Measurements from ENCODE around the gene PKD2L2.

The PKD2L2 gene

DNA sequence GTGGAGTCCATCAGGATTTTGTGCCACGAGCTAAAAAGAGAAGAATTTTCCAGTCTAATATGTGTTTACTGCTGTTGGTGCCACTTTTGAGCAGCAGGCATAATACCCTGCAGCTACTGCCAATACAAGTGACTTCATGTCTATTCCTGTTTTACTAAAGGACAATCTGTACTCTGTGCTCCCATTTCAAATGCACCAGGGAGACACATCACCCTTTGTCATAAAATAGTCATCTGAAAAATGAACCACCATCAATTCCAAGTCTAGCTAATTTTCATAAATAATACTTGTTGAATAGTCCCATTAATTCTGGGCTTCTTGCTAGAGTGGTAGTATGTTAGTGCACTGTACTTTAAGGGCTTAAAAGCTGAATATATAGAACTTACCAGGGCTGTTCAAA lies 8.9 kb upstream of the PKD2L2 start:
- DNase-seq (ENCODE audit: low read depth), result no peak

GRCh38 chr5:137887831-137888230 lies 1.4 kb upstream of the PKD2L2 start:
- no peak for DNase-seq (ENCODE audit: low read depth)
- no peak overlapping the region for H3K4me3 ChIP-seq (ENCODE audit: low read depth, low read length)

More for the DNA sequence above, 8.9 kb upstream of the PKD2L2 start:
- no peak overlapping the region for H3K4me3 ChIP-seq (ENCODE audit: low read depth, low read length)

DNA sequence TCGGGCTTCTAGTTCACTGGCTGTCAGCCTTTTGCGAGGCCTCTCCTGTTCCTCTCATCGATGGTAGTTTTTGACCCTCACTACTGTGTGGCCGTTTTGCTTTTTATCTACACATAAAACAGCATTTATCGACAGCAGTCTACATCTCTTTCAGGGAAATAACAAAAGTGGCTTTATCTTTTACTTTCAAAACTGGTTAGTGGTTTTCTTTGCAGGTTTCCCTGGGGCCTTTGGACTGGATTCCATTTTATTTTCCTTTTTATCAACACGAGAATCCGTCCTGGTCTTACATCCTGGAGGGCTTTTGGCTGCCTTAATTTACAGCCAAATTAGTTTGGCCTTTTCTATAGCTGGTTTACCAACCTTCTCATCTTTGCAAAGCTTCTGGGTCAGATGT lies 793 bp upstream of the PKD2L2 start:
- no peak for DNase-seq (ENCODE audit: low read depth)
- peak overlapping the region; percentile 59 for H3K4me3 ChIP-seq (ENCODE audit: low read depth, low read length)

DNA sequence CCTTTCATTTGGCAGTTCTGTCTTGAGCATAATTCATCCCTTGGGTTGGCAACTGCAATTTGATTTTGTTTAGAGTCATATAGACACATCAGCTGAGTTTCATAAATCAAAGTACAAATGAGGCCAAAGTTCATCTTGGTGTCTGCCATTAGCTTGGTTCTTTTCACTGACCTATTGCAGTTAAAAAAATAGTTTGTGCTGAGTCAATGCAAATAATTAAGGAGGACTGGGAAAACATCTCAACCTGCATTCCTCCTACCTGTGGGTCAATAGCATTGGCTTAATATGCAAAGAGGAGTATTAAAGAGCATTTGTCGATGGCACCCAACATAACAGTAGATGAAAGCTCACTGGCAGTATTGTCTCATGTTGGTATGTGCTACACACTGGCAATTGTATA lies 1.6 kb downstream of the PKD2L2 start:
- no peak for DNase-seq (ENCODE audit: low read depth)
- H3K4me3 ChIP-seq (ENCODE audit: low read depth, low read length), result no peak overlapping the region

- no peak overlapping the region for H3K4me3 ChIP-seq (ENCODE audit: low read depth, low read length)
- DNase-seq (ENCODE audit: low read depth), result no peak
Observed at GRCh38 chr5:137891849-137892248, 2.6 kb downstream of the PKD2L2 start.

DNA sequence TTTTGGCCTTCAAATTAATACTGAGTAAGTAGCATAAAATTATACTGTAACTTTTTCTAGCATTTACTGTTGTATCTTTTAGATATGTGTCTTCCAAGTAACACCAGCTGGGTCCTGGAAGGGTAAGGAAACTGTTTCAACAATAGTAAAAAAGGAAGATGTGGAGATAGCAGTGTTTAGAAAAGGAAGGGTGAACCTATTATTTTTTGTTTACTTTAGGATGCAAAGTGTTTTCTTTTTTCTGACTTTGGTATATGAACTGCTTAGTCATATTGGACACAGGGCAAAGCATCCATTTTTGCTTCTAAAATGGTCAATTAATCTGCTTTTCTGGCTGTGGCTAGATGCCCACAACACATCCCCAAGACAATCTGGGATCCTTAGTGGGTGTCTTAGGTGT lies 5.3 kb downstream of the PKD2L2 start:
- DNase-seq (ENCODE audit: low read depth), result no peak
- H3K4me3 ChIP-seq (ENCODE audit: low read depth, low read length), result no peak overlapping the region

DNA sequence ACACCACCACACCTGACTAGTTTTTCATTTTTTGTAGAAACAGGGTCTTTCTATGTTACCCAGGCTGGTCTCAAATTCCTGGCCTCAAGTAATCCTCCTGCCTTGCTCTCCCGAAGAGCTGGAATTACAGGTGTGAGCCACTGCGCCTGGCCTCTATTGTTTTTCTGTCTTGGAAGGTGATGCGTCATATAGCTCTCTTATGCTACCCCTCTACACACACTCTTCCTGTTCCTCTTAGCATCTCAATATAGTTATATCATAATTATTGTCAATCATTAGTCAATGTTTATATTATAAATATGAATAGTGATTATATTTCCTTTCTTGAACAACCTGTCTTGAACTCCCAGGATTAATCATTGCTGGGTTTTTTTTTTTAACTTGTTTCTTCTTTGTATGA lies 7.3 kb downstream of the PKD2L2 start:
- H3K4me3 ChIP-seq (ENCODE audit: low read depth, low read length), result no peak overlapping the region

GRCh38 chr5:137899493-137899892 lies 10.2 kb downstream of the PKD2L2 start:
- no peak overlapping the region for H3K4me3 ChIP-seq (ENCODE audit: low read depth, low read length)
- no peak for DNase-seq (ENCODE audit: low read depth)

More for the DNA sequence above, 7.3 kb downstream of the PKD2L2 start:
- DNase-seq (ENCODE audit: low read depth), result no peak

DNA sequence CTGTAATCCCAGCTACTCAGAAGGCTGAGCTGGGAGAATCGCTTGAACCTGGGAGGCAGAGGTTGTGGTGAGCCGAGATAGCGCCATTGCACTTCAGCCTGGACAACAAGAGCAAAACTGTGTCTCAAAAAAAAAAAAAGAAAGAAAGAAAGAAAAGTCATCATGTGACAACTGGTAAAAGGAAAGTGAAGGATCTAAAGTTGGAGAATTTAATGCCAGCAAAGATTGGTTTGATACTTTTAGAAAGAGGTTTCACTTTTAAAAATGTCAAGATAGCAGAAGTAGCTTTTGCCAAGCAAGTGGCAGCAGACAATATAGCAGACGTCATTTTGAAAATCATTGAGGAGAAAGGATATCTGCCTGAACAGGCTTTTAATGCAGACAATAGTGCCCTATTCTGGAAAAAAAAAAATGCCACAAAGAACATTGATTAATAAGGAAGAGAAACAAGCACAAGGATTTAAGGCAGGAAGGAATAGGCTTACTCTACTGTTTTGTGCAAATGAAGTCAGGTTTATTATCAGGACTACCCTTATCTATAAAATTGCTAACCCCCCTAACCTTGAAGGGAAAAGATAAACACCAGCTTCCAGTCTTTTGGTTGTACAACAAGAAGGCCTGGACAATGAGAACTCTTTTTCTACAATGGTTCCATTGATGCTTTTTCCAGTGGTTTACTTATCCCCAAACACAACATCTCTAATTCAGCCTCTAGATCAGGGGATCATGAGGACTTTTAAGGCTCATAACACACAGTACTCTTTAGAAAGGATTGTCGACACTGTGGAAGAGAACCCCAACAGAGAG lies 12.0 kb downstream of the PKD2L2 start:
- no peak for DNase-seq (ENCODE audit: low read depth)
- H3K4me3 ChIP-seq (ENCODE audit: low read depth, low read length), result no peak overlapping the region

DNA sequence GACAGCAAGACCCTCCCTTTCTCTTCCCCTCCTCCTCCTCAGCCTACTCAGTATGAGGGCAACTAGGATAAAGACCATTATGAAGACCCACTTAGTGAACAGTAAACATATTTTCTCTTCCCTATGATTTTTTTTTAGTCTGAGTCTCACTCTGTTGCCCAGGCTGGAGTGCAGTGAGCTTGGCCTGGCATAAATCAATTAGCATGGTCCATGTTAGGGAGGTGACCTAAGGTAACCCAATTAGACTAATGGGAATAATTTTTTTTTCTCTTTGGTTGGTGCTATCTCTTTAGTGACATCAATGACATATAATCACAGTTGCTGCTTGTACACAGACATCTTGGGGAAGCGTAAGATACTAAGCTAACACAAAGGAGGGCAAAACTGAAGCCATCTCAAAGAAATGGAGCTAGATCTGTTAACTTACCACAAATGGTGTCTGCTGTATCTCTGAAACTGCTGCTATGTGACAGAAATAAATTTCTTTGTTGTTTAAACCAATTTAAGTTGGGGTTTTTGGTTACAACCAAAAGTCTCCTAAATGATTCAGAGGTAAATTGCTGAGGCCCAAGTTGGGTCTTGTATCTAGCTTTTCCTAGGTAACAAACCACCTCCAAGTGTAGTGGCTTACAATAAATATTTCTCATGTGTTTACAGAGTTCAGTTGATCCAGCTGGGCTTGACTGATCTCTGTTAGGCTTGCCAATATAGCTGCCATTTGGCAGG lies 13.3 kb downstream of the PKD2L2 start:
- no peak overlapping the region for H3K4me3 ChIP-seq (ENCODE audit: low read depth, low read length)
- DNase-seq (ENCODE audit: low read depth), result no peak

GRCh38 chr5:137914758-137915157 lies 25.5 kb downstream of the PKD2L2 start:
- DNase-seq (ENCODE audit: low read depth), result no peak
- no peak overlapping the region for H3K4me3 ChIP-seq (ENCODE audit: low read depth, low read length)

- no peak for DNase-seq (ENCODE audit: low read depth)
- no peak overlapping the region for H3K4me3 ChIP-seq (ENCODE audit: low read depth, low read length)
Observed at GRCh38 chr5:137916923-137917322, 27.7 kb downstream of the PKD2L2 start.

DNA sequence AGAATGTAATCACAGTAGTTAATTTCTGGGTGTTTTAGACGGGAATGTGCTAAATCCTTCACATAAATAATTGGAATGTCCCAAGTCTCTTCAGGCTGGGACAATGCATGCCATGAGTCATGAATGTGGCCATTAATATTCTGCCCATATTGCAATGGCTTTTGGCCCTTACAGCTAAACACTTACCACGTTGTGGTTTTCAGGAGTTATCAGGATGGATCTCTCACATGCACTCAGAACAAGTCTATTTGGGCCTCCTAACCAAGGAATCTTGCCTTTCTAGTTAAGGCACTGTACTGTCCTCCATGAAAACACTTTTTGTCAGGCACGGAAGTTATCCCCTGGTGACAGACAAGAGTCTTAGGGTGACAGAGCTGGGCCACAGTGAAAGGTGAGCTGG lies 32.7 kb downstream of the PKD2L2 start:
- no peak overlapping the region for H3K4me3 ChIP-seq (ENCODE audit: low read depth, low read length)
- peak; percentile 24 for DNase-seq (ENCODE audit: low read depth)

DNA sequence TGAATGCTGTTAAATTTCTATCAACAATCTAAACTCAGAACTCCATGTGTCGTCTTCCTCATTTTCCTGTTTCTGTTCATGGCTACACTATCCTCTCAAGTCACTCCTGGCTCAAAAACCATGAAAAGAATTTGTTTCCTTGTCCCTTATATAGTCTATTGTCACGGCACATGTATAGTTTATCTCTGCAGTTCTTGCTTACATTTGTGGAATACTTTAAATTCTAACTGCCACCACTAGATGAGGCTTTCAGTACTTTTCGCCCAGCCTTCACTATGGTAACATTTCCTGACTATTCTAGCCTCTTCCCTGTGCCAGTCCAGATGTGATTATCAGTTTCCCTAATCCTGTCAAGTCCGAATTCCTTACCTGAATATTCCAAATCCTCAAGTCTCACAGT lies 34.6 kb downstream of the PKD2L2 start:
- DNase-seq (ENCODE audit: low read depth), result no peak
- no peak overlapping the region for H3K4me3 ChIP-seq (ENCODE audit: low read depth, low read length)

DNA sequence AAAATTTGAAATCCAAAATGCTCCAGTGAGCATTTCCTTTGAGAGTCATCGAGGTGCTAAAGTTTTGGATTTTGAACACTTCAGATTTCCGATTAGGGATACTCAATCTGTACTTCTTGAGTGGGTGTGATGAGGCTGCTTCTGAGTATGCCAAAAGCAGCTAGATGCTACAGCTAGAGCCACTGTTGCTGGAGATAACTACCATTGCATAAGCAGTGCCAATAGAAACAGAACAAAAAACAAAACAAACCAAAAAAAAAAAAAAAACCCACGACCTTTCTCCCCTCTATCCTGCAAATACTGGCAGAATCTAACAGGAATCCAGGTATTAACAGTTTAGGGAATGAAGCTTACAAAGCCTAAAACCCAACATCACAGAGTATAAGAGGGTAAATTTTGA lies 43.5 kb downstream of the PKD2L2 start:
- H3K4me3 ChIP-seq (ENCODE audit: low read depth, low read length), result no peak overlapping the region
- DNase-seq (ENCODE audit: low read depth), result no peak

GRCh38 chr5:137933491-137933911 lies 44.2 kb downstream of the PKD2L2 start:
- no peak overlapping the region for H3K4me3 ChIP-seq (ENCODE audit: low read depth, low read length)
- peak; percentile 56 for DNase-seq (ENCODE audit: low read depth)

DNA sequence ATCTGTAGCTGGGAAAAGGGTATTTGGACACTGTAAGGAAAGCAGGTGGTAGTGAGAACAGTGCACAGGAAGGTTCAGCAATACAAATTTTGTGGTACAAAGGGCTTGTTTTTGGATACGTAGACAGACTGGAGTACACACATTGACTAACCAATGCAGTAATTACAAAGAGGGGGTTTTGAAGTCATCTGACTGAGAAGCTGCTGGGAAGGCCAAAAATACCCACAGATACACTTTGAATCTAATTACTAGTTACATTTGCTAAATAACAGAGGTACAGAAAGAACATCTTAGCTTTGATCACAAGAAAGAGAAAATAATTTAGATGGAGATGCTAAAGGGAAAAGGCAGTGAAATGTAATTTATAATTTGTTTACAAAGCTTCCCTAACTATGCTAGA lies 45.9 kb downstream of the PKD2L2 start:
- no peak overlapping the region for H3K4me3 ChIP-seq (ENCODE audit: low read depth, low read length)
- no peak for DNase-seq (ENCODE audit: low read depth)

GRCh38 chr5:137935694-137936093 lies 46.4 kb downstream of the PKD2L2 start:
- no peak for DNase-seq (ENCODE audit: low read depth)
- no peak overlapping the region for H3K4me3 ChIP-seq (ENCODE audit: low read depth, low read length)

- no peak overlapping the region for H3K4me3 ChIP-seq (ENCODE audit: low read depth, low read length)
- DNase-seq (ENCODE audit: low read depth), result no peak
Observed at GRCh38 chr5:137937994-137938750, 48.9 kb downstream of the PKD2L2 start.

DNA sequence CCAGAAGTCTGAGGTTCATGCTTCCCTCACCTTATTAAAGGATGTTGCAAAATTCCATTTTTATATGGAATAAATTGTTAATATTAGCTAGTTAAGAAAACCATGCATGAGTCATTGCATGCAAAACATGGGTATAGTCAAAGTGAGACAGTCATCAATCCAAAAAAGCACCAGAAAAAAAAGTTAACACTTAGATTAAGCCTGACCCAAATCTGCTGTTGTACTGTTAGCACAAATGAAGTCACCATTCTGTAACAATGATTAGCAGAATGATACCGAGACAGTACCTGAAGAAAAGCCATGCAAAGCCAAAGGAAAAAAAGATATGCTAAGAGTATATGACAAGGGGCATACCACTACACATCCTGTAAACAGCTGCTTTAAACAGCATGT lies 49.5 kb downstream of the PKD2L2 start:
- DNase-seq (ENCODE audit: low read depth), result no peak
- no peak overlapping the region for H3K4me3 ChIP-seq (ENCODE audit: low read depth, low read length)

All from skeletal muscle cell (primary cell).